ENCODE data around the gene GNG8. TPM values are rescaled to one million over a fixed set of nuclear protein-coding genes. Genes with fewer than 3 reads are reported as not detected.

GNG8 gene
- total and polyA plus RNA-seq, 10 of the 15 experiments (the other 5 are each of a cell fraction or from before 2014, with no cell fraction given) = 1.2 to 6.6 (median 2.7) TPM; not detected in 6

DNA sequence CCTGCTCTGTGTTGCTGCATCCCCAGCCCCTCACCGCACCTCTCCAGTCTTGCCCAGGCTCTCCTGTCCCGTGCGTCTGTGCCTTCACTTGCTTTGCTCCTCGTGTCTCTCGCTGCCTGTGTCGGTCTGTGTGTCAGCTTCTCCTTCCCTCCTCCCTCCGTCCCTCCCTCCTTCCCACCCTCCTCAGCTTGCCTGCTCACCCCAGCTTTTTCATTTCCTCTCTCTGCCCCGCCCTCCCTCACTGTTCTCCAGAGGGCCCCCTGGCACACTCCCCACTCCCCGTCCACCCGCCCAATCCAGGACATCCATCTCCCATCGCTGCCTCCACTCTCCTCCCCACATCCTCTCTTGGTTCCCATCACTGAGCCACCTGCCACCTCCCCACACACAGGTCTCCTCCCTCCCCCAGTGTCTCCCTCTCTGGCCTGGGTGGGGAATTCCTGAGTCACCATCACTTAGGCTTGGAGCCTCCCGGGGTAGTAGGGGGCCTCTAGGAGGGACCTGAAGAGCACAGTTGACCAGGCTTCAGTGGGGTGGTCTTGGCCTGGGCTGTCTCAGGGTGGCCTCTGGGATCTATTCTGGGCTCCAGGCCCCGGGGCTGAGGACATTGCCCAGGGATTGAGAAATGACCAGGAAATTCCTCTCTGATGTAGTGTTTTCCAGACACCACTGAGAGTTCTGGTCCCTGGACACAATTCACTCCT lies 10.9 kb downstream of the GNG8 start, which contains the start of gene PTGIR (continued):
- TF ChIP-seq, protein P1, sequence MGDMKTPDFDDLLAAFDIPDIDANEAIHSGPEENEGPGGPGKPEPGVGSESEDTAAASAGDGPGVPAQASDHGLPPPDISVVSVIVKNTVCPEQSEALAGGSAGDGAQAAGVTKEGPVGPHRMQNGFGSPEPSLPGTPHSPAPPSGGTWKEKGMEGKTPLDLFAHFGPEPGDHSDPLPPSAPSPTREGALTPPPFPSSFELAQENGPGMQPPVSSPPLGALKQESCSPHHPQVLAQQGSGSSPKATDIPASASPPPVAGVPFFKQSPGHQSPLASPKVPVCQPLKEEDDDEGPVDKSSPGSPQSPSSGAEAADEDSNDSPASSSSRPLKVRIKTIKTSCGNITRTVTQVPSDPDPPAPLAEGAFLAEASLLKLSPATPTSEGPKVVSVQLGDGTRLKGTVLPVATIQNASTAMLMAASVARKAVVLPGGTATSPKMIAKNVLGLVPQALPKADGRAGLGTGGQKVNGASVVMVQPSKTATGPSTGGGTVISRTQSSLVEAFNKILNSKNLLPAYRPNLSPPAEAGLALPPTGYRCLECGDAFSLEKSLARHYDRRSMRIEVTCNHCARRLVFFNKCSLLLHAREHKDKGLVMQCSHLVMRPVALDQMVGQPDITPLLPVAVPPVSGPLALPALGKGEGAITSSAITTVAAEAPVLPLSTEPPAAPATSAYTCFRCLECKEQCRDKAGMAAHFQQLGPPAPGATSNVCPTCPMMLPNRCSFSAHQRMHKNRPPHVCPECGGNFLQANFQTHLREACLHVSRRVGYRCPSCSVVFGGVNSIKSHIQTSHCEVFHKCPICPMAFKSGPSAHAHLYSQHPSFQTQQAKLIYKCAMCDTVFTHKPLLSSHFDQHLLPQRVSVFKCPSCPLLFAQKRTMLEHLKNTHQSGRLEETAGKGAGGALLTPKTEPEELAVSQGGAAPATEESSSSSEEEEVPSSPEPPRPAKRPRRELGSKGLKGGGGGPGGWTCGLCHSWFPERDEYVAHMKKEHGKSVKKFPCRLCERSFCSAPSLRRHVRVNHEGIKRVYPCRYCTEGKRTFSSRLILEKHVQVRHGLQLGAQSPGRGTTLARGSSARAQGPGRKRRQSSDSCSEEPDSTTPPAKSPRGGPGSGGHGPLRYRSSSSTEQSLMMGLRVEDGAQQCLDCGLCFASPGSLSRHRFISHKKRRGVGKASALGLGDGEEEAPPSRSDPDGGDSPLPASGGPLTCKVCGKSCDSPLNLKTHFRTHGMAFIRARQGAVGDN (IDR thresholded peaks at IDR 0.05) = peak; percentile 44; the same call in 1 of the 2 replicates
- TF ChIP-seq BHLHE40 (IDR thresholded peaks at IDR 0.05; ENCODE audit: borderline replicate concordance in 1 of 2, low read depth in 2 of 2, low read length in 1 of 2) = peak in 1 of 2 experiments; percentile 38; a peak in 1 of 4 replicates
- no peak for TF ChIP-seq SIN3A (IDR thresholded peaks at IDR 0.05; ENCODE audit: low read depth, low read length)
- TF ChIP-seq USF2 (IDR thresholded peaks at IDR 0.05; ENCODE audit: borderline replicate concordance, low read depth, low read length) = no peak
